ENCODE measurements around the gene PRELID3B.

The PRELID3B gene

DNA sequence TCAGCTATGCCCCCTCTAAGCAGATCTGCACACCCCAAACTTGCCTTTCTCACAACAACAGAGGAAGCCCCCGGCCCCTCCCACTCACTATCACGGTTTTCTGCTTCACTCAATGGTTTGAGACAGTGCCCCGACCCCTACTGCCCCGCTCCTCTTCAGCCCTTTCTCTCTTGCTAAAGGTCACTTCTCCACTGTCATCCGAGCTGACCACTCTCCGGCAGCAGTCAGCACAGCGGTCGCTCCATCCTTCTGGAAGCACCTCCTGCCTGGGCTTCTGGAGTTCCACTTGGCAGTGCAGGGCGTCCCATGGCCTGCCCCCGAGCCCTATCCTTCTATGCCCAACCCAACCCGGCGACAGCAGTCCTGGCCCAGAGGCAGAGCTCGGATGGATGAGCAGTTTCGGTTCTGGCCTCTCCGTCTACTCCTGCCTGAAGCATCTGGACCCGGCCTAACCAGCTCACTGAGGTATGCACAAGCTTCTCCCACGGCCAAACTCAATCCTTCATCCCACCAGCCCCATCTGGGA, 39.6 kb downstream of the PRELID3B start:
- DNase-seq (ENCODE audit: low read depth): no peak
- H3K4me3 ChIP-seq (ENCODE audit: low read depth, low read length): no peak overlapping the region
- TF ChIP-seq CTCF (IDR thresholded peaks at IDR 0.05; ENCODE audit: insufficient read depth, low read depth, low read length, missing control alignments): no peak

- TF ChIP-seq CTCF (IDR thresholded peaks at IDR 0.05; ENCODE audit: insufficient read depth, low read depth, low read length, missing control alignments): no peak
- no peak overlapping the region for H3K4me3 ChIP-seq (ENCODE audit: low read depth, low read length)
- no peak for DNase-seq (ENCODE audit: low read depth)
Measured at GRCh38 chr20:59002388-59002787, 40.2 kb downstream of the PRELID3B start.

DNA sequence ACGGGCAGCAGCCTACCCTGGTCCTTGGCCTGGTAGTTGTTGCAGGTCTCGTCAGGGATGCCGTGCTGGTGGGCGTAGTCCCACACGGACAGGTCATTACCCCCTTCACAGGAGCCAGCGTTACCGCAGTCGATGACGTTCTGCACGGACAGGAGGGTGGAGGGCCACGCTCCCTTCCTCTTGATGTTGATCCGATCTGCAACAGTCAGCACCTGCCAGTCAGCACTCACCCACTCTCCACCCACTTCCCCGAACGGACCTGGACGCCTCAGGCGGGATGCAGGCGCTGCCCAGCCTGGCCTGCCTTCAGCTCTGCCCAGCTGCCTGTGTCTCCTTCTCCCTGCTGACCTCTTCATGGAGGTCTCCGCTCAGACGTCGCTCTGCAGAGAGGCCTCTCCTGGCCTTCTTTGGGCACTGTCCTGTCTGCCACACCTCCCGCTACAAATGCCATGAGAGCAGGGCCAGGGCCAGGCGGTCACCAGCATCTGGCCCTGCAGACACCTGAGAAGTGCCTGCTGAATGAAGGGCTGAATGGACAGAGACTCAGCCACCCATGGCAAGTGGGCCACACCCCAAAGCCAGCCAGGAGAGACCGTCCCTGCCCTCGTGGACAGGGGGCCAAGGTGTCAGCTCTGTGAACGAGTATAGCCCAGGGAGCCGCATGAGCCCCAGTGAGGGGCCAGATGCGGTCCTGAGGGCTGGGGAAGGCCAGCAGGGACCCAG, 41.0 kb downstream of the PRELID3B start:
- DNase-seq (ENCODE audit: low read depth): no peak
- TF ChIP-seq CTCF (IDR thresholded peaks at IDR 0.05; ENCODE audit: insufficient read depth, low read depth, low read length, missing control alignments): no peak
- no peak overlapping the region for H3K4me3 ChIP-seq (ENCODE audit: low read depth, low read length)

- TF ChIP-seq CTCF (IDR thresholded peaks at IDR 0.05; ENCODE audit: insufficient read depth, low read depth, low read length, missing control alignments): no peak
- no peak overlapping the region for H3K4me3 ChIP-seq (ENCODE audit: low read depth, low read length)
- no peak for DNase-seq (ENCODE audit: low read depth)
Measured at GRCh38 chr20:59001068-59001448, 41.5 kb downstream of the PRELID3B start.

GRCh38 chr20:59000326-59000725, 42.3 kb downstream of the PRELID3B start:
- H3K4me3 ChIP-seq (ENCODE audit: low read depth, low read length): no peak overlapping the region
- no peak for DNase-seq (ENCODE audit: low read depth)
- TF ChIP-seq CTCF (IDR thresholded peaks at IDR 0.05; ENCODE audit: insufficient read depth, low read depth, low read length, missing control alignments): no peak

- no peak for TF ChIP-seq CTCF (IDR thresholded peaks at IDR 0.05; ENCODE audit: insufficient read depth, low read depth, low read length, missing control alignments)
- DNase-seq (ENCODE audit: low read depth): no peak
- no peak overlapping the region for H3K4me3 ChIP-seq (ENCODE audit: low read depth, low read length)
Measured at GRCh38 chr20:58998656-58999055, 43.9 kb downstream of the PRELID3B start.

Measured in GM12865 (cell line).